Right renal cortex interstitium (tissue), 3 donors: ENCODE measurements around the gene CDH4. TPM values are rescaled to one million over a fixed set of nuclear protein-coding genes. Genes with fewer than 3 reads are reported as not detected.

Source experiments
- DNase-seq, 3 donors: peaks; one replicate each; pipeline ENCODE4 v3.0.0-alpha.2; 2013; ENCODE audit warnings: low read depth in 3 of 3, low spot score in 2 of 3
- polyA plus RNA-seq, 3 donors: library from polyadenylated mRNA; unstranded; fragments of 120-200 nt; gene quantifications; one replicate each; pipeline ENCODE4 v1.2.1, GENCODE V29; 2013; ENCODE audit not compliant: insufficient read length in 3 of 3

Gene CDH4
- polyA plus RNA-seq, 3 donors, result 5.8 to 6.8 (median 5.9) TPM

DNA sequence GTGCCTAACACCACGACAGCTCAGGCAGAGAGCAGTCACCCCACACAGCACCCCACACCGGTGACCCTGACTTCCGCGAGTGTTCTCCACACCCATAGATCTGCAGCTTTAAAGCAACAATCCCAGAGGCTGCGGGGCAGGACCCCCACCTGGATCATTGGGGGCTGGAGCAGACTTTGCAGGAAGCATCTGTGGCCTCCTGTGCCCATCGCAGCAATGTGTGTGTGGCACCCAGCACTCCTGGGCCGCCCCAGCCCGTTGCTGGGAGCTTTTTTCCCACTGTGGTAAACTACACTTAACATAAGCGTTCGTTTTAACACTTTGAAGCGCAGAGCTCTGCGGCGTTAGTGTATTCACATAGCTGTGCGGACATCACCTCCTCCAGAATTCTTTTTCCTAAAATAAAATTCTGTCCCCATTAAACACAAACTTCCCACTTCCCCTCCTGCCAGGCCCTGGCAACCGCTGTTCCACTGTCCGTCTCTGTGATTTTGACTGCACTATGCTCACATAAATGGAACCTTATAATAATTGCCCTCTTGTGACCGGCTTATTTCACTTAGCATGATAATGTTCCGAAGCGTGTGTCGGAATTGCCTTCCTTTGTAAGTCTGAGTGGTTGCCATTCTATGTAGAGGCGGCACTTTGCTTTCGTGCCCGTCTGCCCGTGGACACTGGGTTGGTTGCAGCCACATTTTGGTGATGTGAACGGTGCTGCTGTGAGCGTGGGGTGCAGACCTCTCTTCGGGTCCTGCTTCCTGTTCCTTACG lies 382.5 kb downstream of the CDH4 start:
- no peak for DNase-seq

DNA sequence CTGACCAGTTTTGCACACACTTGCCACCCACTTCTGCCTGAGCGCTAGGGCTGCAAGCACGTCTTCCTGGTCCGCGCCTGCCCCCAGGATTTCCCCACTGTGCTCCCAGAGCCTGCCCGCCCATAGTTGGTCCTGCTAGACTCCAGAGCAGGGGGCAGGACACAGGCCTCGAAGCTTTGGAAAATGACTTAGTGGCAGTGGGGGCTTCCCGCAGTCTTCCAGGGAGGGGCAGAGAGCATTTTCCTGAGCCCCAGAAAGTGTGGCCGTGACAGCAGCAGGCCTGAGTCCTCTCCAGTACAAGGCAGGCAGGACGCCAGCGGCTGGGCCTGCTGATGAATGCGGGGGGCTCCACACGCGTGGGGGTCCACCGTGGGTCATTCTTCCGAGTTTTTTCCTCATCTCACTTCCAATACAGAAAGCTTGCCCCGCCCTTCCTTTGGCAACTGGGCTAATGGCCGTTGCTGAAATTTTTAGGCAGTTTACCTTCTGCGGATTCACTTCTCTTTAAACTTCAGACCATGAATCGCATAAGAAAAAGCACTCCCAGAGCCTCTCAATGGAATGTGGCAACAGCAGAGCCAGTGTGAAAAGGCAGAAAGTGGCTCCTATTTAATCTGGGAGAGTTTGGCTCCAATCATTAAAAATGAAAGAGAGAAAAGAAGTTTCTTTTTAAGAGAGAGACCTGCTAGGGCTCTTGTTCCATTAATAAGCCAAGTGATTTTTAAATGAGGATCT lies 383.8 kb downstream of the CDH4 start:
- no peak for DNase-seq

DNA sequence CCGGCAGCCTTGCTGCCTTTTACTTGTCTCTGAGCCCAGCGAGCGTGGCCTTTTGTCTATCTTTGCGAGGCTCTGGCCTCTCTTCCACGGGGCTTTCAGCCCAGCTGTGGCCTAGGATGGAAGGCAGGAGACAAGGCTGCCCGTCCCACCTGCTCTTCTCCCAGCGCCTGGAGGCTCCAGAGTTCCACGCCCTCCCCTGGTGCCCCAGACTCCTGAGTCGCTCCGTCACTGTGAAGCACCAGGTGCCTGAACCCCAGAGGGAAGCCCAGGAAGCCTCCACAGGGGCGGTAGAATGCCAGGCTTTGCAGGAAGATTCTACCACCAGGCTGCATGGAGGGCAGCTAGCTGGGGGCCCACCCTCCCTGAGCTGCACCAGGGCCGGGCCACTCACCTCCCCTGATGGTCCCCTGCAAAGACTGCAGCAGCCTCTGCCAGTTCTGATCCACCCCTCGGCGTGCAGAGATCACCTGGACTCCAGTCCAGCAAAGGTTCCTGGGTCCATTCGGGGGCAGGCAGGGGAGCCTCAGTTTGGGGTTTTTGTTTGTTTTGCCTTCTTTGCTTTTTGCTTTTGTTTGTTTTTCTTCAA lies 384.6 kb downstream of the CDH4 start:
- no peak for DNase-seq

DNA sequence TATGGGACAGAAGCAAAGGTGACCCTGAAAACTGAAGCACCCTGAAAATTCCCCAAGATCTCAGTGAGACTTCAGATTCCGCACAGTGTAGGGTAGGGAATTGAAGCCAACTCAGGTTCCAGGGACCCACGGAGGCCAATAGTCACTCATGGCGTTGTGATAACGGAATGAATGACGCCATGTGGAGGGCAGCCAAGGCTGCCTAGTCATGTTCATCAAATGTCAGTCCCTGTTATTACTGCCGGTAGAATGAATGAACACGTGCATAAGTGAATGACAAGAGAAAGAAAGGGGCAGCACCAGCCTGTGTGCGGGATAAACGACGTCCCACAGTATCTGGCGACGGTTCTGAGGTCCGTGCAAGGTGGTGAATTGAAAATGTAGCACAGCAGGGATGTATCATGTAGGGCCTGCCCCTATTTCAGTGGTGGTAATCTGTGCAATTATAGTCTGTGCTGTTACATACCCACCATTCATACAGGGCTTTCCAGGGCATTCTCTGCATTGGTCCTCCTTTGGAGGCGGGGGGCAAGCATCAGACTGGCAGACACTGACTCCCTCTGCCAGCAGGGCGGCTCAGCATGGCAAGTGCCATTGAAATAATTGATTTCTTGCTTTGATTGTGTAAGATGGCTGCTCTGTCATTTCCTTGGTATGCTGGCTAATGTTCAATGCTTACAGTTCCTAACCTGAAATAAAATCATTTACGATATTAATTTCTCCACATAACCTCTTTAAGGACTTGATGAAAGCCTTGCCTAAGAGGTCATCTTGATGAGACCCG lies 386.9 kb downstream of the CDH4 start:
- DNase-seq, result no peak

DNA sequence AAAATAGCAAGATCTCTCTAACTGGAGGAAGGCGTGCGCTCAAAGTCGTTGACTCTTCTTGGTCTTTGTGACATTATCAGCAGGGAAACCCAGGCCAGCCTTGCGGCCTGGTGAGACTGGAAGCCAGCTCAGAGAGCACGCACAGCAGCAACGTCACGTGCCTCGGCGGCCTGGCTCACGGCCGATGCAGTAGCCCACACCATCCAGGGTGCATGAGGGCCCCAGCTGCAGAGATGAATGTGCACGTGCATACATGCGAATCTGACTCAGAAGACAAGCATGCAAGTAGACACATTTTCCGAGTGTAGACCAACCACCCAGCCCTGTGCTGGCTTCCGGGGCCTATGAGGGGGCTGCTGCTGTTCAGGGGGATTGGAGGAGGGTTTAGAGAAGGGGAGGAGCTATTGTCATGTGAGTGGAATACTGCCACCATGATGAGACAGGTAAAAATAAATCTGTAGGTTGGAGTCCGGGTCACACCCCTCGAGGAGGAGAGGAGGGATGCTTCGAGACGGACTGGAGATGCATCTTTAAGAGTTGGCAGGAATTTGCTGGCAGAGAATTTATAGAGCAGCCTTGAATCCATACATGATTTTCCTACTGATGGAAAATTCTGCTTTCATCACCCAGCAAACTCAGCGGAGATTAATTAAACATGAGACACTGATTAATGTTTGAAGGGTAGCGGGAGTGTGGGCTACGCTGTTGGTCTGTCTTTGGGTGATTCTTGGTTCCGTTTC lies 388.2 kb downstream of the CDH4 start:
- DNase-seq, result no peak

DNA sequence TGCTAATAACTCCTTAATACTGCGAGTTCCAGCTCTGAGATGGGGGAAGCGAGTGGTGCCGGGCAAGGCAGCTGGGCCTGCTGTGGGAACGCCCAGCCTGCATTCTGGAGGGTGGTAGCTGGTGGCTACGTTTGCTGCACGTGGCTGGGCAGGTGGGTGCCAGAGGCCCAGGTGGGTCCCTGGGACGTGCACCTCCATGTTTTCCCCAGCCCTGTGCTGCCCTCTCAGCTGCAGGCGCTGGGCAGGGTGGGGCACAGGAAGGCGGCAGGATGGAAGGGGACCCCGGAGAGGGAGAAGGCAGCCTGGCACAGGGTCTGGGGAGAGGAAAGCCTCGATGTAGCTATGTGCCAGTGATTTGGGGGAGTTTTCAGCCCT lies 388.8 kb downstream of the CDH4 start:
- DNase-seq, result no peak

DNA sequence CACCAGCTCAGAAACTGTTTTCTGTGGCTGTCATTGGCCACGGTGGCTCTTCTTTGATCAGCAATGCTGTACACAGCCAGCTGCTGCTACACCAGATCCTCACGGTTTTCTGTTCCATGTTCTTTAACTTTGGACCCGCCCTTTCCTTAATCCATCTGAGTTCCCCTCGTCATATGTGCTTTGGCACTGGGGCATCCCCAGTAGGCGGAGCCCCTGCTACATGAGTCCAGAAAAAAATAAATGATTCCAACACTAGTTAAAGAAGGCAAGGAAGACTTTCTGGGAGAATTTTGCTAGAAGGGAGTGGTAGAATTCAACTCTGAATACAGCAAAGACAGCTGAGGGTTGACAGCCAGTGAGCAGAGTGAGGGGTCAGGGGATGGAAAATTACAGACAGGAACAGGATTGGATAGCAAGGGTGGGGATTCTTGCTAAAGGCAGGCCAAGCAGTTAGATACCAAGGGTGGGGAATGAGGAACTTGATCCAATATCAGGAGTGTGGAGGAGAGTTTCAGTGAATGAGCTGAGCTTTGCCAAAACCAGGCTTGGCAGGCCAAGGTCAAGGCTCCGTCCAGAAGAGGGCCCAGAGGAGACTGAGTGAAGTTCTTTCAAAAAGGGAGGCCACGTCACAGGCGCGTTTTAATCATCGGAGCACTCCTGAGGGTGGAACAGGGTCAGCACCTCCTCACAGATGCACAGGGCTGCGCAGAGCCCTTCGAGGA lies 391.8 kb downstream of the CDH4 start:
- no peak for DNase-seq

DNA sequence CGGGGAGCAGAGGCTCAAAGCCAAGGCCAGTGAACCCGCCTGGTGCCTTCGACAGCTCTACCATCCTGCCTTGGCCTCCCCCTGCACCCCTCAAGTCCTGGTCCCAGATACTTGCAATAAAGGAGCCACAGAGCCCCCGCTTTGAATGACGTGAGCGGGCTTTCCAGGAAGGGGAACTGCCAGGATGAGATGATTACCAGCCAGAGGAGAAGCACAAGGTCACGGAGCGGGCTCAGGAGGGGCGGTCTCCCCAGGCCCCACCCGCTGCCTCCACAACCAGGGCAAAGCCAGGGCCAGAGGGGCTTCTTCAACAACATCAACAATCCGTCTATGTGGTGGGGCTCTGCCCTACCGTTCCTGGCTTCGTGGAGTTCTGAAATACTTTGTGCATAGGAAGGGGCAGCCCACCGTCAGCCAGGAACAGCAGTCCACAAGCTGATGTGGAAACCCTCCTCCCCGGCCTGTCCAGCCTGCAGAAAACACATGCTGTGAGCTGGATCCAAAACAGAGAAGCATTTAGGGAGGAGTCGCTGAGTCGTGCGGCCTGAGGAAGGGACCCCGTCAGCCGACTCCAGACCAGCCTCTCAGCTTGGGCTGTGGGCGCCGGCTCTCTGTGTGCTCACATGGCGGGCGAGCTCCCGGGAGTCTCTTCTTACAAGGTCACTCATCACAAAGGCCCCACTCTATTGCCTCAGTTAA lies 392.5 kb downstream of the CDH4 start:
- DNase-seq, result no peak

DNA sequence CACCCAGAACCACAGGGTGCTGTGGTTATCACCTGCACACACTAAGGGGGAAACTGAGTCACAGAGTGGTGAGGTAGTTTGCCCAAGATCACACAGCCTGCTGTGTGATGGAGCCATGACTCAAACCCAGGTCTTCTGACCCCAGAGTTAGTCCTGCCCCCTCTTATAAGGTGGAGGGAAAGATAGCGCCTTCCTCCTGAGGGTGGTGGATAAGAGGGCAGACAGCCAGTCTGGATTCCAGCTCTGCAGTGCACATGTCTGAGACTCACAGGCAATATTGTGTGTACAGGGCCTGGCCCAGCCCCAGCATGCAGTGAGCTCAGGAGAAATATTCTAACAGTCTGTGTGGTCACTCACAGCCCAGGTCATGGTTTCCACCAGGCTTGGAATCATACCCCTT lies 393.7 kb downstream of the CDH4 start:
- DNase-seq, result no peak

DNA sequence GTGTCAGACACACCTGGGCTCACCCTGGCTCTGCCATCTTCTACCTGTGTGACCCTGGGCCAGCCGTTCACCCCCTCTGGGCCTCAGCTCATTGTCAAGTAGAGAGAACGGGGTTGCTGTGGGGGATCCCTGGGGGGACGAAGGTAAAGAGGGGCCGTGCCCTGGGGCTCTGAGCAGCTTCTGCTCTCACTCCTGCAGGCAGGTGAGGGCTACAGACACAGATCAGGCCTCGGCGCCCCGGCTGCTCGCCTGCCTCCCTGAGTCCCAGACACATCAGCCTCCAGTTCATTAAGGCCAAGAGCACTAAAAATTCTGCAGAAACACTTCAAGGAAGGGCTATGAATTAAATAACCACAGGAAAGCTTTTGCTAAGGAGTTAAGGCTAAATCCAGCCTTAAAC lies 394.4 kb downstream of the CDH4 start:
- DNase-seq, result no peak

DNA sequence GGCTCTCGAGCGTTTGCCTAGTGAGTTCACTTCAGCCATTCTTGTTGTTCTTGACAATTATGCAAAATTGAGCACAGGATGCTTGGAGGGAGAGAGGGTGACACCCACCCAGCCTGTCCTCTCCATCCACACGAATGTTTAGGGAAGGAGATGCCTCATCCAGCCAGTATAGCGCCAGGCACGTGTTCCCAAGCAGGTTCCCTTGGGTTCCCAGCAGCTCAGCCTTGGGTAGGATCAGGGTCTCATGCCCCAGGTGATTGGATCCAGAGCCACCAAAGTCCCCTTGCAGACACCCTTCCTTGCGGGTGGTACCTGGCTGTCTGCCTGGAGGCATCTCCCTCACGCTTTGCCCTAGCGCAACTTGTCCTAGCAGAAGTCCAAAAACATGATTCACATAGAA lies 394.9 kb downstream of the CDH4 start:
- no peak for DNase-seq

DNA sequence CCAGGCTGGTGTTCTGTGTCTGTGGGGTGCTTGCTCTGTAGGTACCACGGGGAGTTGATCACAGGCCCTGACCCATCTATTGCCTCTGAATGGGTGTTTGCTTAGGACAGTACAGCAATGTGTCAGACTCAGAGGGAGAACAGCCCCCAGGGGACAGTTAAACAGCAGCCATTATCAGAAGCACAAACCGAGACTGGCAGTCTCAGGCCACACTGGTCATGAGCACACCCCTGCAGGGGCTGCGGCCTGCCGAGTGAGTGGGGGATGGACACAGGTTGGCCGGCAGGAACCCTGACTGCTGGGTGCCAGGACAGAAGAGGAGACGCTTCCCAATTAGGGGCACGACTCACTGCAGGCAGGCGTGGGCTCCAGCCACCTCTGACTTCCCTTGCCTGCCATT lies 395.6 kb downstream of the CDH4 start:
- DNase-seq, result no peak

DNA sequence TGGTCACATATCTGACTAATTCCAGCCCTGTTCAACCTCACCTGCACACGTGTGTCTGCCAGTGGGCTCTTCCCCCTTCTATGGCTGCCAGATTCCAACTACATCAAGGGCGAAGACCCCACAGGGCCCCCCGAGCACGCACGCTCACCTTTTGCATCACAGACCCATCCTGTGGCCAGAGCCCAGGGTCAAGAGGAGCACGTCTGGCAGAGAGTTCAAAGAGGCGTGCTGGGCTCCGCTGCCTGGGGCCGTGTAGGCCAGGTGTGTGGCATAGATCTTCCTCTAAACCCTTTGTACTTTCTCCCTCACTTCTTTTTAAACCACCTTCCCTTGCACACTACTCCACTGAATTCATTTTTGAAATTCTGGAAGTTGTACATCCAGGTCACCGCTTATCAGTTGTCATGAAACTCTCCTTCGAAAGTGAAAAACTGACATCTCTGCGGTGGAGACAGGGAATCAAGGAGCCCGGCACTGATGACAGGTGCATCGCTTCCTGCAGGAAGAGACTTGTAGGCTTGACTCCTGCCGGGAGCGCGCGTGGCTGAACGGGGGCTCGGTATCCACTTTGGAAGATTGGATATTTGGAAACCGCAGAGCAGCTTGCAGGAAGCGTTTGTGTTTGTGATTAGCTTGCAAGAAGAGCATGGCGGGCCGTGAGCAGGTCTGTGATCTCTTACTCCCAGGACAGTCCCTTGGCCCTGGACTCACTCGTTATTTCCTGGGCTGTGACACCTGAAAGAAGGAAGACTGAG lies 397.2 kb downstream of the CDH4 start:
- no peak for DNase-seq

DNA sequence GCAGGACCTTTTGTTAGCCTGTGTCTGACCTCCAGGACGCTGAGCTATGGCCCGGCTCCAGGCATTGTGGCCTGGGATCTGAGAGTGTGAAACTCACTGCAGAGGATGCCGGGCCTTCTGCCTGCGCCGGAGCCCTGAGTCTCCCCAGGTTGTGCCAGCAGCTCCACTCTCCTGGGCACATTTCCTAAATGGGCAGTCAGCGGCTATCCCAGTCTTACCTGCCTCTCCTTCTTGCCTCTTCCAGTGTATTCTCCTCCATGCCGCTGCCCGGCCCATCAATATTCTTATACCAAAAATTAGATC lies 397.8 kb downstream of the CDH4 start:
- DNase-seq, result no peak

DNA sequence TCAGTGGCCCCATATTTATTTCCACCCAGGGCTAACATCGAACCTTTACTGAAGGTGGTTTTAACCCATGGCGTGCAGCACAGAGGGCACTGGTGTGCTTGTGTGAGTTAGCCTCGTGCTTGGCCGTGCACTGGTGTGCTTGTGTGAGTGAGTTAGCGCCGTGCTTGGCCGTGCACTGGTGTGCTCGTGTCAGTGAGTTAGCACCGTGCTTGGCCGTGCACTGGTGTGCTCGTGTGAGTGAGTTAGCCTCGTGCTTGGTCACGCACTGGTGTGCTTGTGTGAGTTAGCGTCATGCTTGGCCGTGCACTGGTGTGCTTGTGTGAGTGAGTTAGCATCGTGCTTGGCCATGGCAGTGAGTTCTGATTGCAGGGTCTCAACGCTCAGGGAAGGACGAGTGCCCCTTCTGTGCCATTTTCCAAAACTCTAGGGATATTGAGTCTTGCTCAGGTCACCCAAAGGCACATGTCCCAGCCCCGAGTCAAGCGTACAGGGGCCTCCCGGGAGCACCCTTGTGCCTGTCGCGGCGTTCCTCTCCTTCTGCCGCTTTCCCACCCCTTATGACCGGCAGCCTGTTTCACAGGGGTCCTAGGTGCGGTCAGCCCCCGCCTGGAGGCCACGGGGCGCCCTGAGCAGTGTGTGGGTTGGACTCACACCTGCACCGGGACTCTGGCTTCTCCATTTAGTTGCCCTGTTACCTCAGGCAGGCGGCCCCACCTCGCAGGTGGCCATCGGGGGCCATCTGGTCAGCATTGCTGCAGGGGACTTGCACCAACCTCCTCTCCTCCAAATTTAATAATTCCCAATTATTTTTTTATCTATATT lies 399.1 kb downstream of the CDH4 start:
- no peak for DNase-seq

DNA sequence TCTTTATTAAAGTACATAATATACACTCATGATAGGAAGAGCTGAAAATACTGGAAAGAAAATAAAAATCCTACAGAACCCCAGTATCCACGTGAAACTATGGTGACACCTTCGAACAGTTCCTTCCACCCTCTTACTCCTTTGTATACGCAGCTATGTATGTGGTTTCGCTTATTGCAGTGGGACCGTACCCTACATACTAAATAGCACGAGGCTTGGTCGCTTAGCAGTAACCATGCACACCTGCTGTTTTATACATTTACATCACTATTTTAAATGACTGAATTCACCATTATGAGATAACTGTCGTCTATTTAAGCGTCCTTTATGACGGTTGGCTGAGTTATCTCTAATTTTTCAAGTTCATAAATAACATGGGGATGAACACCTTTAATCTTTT lies 400.1 kb downstream of the CDH4 start:
- no peak for DNase-seq

DNA sequence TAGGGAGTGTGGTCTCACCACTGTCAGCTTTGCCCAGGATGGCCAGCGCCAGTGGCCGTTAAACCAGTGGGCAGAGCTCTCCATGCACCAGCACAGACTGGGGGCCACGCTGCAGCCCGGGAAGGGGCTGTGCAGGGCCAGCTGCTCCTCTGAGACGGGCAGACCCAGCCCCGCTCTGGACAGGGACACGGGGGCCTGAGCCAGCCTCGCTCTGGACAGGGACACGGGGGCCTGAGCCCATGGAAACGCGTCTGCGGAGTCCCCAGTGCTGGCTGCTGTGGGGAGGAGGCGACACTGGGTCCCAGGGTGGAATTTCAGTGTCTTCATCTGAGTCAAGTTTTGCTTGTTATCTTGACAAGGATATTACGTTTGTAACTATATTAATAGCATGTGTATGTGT lies 402.7 kb downstream of the CDH4 start:
- DNase-seq, result no peak

DNA sequence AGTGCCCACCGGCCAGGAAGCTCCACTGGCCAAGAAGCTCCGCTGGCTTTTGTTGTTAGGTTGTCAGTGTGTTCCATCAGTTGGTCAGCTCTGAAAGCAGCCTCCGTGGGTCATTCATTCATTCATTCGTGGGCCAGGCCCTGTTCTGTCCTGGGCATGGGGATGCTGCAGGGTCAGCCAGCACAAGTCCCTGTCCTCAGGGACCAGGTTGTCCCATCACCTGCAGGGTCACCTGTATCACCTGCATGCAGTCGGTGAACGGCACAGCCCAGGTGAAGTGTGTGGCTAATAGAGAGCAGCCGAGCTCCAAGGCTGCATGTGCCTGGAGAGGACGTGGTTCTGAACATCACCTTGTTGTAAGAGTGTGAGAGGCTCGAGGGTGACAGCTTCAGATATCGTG lies 403.5 kb downstream of the CDH4 start:
- DNase-seq, result no peak
